CD4-positive, alpha-beta T cell treated with Interferon gamma for 1 hour (primary cell): ENCODE measurements around the gene UBIAD1.
"Not testable (repeated sequence)": the region's sequence is repeated elsewhere in the genome, so short reads cannot be mapped to it uniquely, and the experiment has no call there.

Experiments used
- DNase-seq: peaks from one replicate; pipeline ENCODE4 v3.0.0-alpha.2; 2020

Gene UBIAD1

GRCh38 chr1:11272832-11273594, at the start of gene UBIAD1:
Gene UBIAD1, plus strand, starts transcription at chr1:11273198. Its CDS starts 334 bp downstream, at chr1:11273532.
- DNase-seq, result peak; percentile 83

GRCh38 chr1:11227106-11228077, 45.6 kb upstream of the UBIAD1 start:
- no peak for DNase-seq

GRCh38 chr1:11229203-11229602, 43.8 kb upstream of the UBIAD1 start:
- no peak for DNase-seq

GRCh38 chr1:11233208-11233607, 39.8 kb upstream of the UBIAD1 start:
- DNase-seq, result no peak

GRCh38 chr1:11237356-11237755, 35.6 kb upstream of the UBIAD1 start:
- no peak for DNase-seq

- DNase-seq, result no peak
These were observed 34.7 kb upstream of the UBIAD1 start for GRCh38 chr1:11238311-11238710.

- no peak for DNase-seq
These were observed 27.8 kb upstream of the UBIAD1 start for GRCh38 chr1:11245248-11245647.

GRCh38 chr1:11245904-11246719, 26.9 kb upstream of the UBIAD1 start:
- no peak for DNase-seq

- no peak for DNase-seq
These were observed 24.8 kb upstream of the UBIAD1 start for GRCh38 chr1:11248169-11248568.

- DNase-seq, result no peak
These were observed 20.5 kb upstream of the UBIAD1 start for GRCh38 chr1:11252538-11252937.

- no peak for DNase-seq
These were observed 19.8 kb upstream of the UBIAD1 start for GRCh38 chr1:11253226-11253625.

GRCh38 chr1:11256299-11256698, 16.7 kb upstream of the UBIAD1 start:
- no peak for DNase-seq

- peak; percentile 99 for DNase-seq
These were observed 10.6 kb upstream of the UBIAD1 start, which contains the start of gene MTOR for GRCh38 chr1:11262171-11263049. Gene MTOR, minus strand, starts transcription at chr1:11262551. Its CDS starts 3,142 bp downstream, at chr1:11259409.

- no peak for DNase-seq
These were observed 6.5 kb upstream of the UBIAD1 start for GRCh38 chr1:11266268-11267074.

GRCh38 chr1:11267350-11268337, 5.4 kb upstream of the UBIAD1 start:
- DNase-seq, result not testable (repeated sequence)

- DNase-seq, result no peak
These were observed 510 bp upstream of the UBIAD1 start for GRCh38 chr1:11272544-11272831.

- no peak for DNase-seq
These were observed 717 bp downstream of the UBIAD1 start for GRCh38 chr1:11273595-11274234.

- DNase-seq, result no peak
These were observed 6.2 kb downstream of the UBIAD1 start for GRCh38 chr1:11279152-11279551.

GRCh38 chr1:11279630-11280029, 6.6 kb downstream of the UBIAD1 start:
- DNase-seq, result no peak
